Measurements from ENCODE around the gene WDR83.

The WDR83 gene

DNA sequence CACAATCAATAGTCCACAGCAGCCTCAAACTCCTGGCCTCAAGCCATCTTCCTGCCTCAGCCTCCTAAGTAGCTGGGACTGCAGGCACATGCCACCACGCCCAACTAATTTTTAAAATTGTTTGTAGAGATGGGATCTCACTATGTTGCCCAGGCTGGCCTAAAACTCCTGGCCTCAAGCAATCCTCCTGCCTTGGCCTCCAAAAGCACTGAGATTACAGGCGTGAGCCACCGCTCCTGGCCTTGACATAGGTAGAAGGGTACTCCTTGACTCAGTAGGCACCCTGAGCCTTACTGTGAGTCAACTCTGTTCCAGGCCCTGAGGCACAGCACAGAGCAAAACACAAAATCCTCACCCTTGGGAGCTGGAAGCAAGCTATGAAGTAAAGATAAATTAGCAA is 49.3 kb downstream of the WDR83 start:
- Histone ChIP-seq H3K27me3 (ENCODE audit: control insufficient read depth, insufficient read depth, low read length) (no peaks in the 10 kb centered on the region), H3K9me3 (ENCODE audit: control insufficient read depth, insufficient read depth, low read length) (no peaks in the 10 kb centered on the region), H3K36me3 (ENCODE audit: control insufficient read depth, insufficient read depth, low read length) (peaks cover 84% of the 10 kb centered on the region), H3K27ac (ENCODE audit: low read depth, low read length) (no peak overlapping the region), H3K4me3 (ENCODE audit: low read depth, low read length) (no peak overlapping the region), H3K4me1 (ENCODE audit: control insufficient read depth, insufficient read depth, low read length) (no peaks in the 10 kb centered on the region), H3K9ac (ENCODE audit: low read depth, low read length) (no peak overlapping the region)

GRCh38 chr19:12720296-12720695 is 53.7 kb downstream of the WDR83 start:
- no peaks in the 10 kb centered on the region for H3K9me3 ChIP-seq (ENCODE audit: control insufficient read depth, insufficient read depth, low read length)
- peak overlapping the region; percentile 95 for H3K4me3 ChIP-seq (ENCODE audit: low read depth, low read length)
- H3K4me1 ChIP-seq (ENCODE audit: control insufficient read depth, insufficient read depth, low read length): no peaks in the 10 kb centered on the region
- no peak overlapping the region for H3K9ac ChIP-seq (ENCODE audit: low read depth, low read length)
- H3K36me3 ChIP-seq (ENCODE audit: control insufficient read depth, insufficient read depth, low read length): peaks cover 43% of the 10 kb centered on the region
- no peaks in the 10 kb centered on the region for H3K27me3 ChIP-seq (ENCODE audit: control insufficient read depth, insufficient read depth, low read length)
- no peak overlapping the region for H3K27ac ChIP-seq (ENCODE audit: low read depth, low read length)

DNA sequence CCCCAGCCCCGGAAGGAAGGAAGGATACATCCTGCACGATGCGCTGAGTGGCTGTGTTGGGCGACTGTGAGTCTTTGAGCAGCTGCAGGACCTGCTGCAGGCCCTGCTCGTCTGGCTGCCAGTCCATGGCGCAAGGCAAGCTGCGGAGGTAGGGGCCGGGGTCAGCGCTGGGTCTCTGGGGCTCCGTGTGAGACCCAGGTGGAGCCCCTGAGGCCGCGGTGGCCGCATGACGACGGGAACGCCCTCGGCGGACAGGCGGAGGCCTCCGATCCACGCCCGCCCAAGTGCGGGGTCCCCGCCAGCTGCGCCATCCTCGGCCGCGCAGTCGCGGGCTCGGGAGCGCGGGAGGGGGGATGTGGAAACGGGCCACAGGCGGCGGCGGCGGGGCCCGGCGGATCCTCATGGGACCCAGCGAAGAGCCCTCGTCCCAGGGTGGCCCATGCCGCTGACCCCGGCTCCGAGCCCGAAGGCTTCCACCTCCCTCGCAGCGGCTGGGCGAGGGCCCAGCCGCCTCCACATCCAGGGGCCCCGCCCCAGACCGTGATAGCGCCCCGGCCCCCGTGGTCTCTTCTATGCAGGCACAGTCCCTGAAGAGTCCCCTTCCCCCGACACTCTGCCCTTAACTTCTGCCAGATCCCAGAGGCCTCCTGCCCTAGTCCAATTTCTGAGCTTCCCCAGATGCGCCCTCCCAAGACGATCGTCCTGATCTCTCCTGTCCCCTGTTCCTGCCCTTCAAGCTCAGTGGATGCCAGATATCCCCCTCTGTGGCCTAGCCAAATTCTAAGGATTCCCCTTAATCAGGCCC is 54.4 kb downstream of the WDR83 start:
- Histone ChIP-seq H3K27ac (ENCODE audit: low read depth, low read length) (peak overlapping the region; percentile 97), H3K27me3 (ENCODE audit: control insufficient read depth, insufficient read depth, low read length) (no peaks in the 10 kb centered on the region), H3K36me3 (ENCODE audit: control insufficient read depth, insufficient read depth, low read length) (peaks cover 35% of the 10 kb centered on the region), H3K4me3 (ENCODE audit: low read depth, low read length) (peak overlapping the region; percentile 95), H3K9me3 (ENCODE audit: control insufficient read depth, insufficient read depth, low read length) (no peaks in the 10 kb centered on the region), H3K9ac (ENCODE audit: low read depth, low read length) (peak overlapping the region; percentile 39), H3K4me1 (ENCODE audit: control insufficient read depth, insufficient read depth, low read length) (no peaks in the 10 kb centered on the region)

DNA sequence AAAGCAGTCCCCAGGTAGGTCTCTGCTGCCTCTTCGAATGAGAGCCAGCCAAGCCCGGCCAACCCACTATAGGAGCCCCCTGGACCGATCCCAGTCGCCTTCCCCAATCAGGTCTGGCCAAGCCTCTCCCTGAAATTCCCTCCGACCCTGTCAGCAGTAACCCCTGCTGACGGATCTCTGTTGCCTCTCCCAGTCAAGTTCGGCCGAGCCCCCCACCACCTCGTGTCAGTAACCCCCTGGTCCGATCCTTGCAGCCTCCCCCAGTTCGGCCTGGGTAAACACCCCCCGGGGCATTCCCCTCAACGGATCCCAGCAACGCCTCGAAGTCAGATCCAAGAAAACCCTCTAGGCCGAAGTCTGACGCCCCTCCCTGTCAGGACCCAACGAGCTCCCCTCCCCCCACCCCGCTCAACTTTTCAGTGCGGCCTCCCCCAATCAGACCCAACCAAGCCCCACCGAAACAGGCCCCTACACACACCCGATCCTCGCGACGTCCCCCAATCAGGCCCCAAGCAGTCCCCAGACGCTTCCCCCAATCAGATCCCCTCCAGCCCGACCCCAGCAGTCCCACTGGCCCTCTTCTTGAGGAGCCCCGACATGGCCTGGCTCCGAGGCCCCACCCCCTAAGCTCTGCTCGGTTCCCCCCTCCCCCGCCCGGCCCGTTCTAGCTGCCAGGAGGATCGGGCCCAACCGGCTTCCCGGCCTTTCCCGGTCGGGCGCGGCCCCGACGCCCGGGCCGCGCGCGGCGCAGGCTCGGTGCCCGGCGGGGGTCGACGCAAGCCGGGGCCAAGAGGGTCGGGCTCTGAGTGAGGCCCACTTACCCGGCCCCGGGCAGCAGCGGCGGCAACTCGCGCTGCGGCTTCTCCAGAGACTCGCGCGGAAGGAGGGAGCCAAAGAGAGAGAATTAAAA is 55.3 kb downstream of the WDR83 start:
- Histone ChIP-seq H3K4me3 (ENCODE audit: low read depth, low read length) (peak overlapping the region; percentile 95), H3K4me1 (ENCODE audit: control insufficient read depth, insufficient read depth, low read length) (peaks cover 2% of the 10 kb centered on the region; the same call in 1 of the 2 replicates), H3K36me3 (ENCODE audit: control insufficient read depth, insufficient read depth, low read length) (peaks cover 28% of the 10 kb centered on the region), H3K27me3 (ENCODE audit: control insufficient read depth, insufficient read depth, low read length) (no peaks in the 10 kb centered on the region), H3K9ac (ENCODE audit: low read depth, low read length) (peak overlapping the region; percentile 69), H3K9me3 (ENCODE audit: control insufficient read depth, insufficient read depth, low read length) (no peaks in the 10 kb centered on the region), H3K27ac (ENCODE audit: low read depth, low read length) (peak overlapping the region; percentile 97)

DNA sequence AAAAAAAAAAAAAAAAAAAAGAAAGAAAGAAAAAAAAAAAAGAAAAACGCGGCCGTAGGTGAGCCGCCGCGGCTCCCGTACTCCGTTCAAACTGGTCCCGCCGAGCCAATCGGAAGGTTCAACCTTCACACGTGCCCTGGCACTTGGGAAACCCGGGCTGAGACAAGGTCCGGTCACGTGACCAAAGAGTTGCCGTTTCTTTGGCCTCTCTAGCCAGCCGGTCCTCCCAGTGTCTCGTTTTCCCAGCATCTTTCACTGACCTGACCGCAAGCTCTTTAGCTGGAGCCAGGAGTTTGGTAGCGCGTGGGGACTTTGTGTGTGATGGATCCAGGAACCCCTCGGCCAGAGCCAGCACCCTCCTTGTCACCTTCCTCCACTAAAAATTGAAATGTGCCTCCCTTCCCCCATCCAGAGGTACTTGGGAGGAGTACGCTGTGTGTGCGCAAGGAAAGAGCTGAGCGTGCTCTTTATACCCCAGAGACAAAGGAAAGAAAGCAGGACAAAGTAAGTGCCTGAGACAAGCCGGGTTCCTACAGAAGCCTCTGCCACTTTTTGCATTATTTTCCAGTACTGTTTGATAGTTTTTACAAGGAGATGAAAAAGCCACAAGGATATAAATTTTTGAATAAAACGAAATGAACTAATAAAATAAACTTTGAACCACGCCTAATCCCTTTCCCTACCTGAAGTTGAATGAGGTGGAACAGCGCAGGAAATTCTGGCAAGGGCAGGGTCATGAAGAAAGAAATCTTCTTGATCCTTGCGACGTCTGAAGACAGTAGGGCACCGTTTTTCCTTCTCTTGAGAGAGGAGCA is 56.2 kb downstream of the WDR83 start:
- H3K27me3 ChIP-seq (ENCODE audit: control insufficient read depth, insufficient read depth, low read length): no peaks in the 10 kb centered on the region
- no peaks in the 10 kb centered on the region for H3K9me3 ChIP-seq (ENCODE audit: control insufficient read depth, insufficient read depth, low read length)
- peak overlapping the region; percentile 69 for H3K9ac ChIP-seq (ENCODE audit: low read depth, low read length)
- H3K36me3 ChIP-seq (ENCODE audit: control insufficient read depth, insufficient read depth, low read length): peaks cover 19% of the 10 kb centered on the region
- H3K27ac ChIP-seq (ENCODE audit: low read depth, low read length): peak overlapping the region; percentile 97
- H3K4me1 ChIP-seq (ENCODE audit: control insufficient read depth, insufficient read depth, low read length): peaks cover 4% of the 10 kb centered on the region; the same call in 1 of the 2 replicates
- peak overlapping the region; percentile 95 for H3K4me3 ChIP-seq (ENCODE audit: low read depth, low read length)

- peaks cover 14% of the 10 kb centered on the region for H3K36me3 ChIP-seq (ENCODE audit: control insufficient read depth, insufficient read depth, low read length)
- H3K9ac ChIP-seq (ENCODE audit: low read depth, low read length): peak overlapping the region; percentile 69
- H3K27ac ChIP-seq (ENCODE audit: low read depth, low read length): peak overlapping the region; percentile 97
- H3K4me1 ChIP-seq (ENCODE audit: control insufficient read depth, insufficient read depth, low read length): peaks cover 4% of the 10 kb centered on the region; the same call in 1 of the 2 replicates
- no peaks in the 10 kb centered on the region for H3K9me3 ChIP-seq (ENCODE audit: control insufficient read depth, insufficient read depth, low read length)
- peak overlapping the region; percentile 95 for H3K4me3 ChIP-seq (ENCODE audit: low read depth, low read length)
- no peaks in the 10 kb centered on the region for H3K27me3 ChIP-seq (ENCODE audit: control insufficient read depth, insufficient read depth, low read length)
Observed at GRCh38 chr19:12723381-12723640, 56.7 kb downstream of the WDR83 start.

- H3K27me3 ChIP-seq (ENCODE audit: control insufficient read depth, insufficient read depth, low read length): no peaks in the 10 kb centered on the region
- peaks cover 4% of the 10 kb centered on the region; the same call in 1 of the 2 replicates for H3K4me1 ChIP-seq (ENCODE audit: control insufficient read depth, insufficient read depth, low read length)
- no peaks in the 10 kb centered on the region for H3K9me3 ChIP-seq (ENCODE audit: control insufficient read depth, insufficient read depth, low read length)
- peak within 1 kb of the TSS; percentile 95 for H3K4me3 ChIP-seq (ENCODE audit: low read depth, low read length)
- H3K36me3 ChIP-seq (ENCODE audit: control insufficient read depth, insufficient read depth, low read length): peaks cover 11% of the 10 kb centered on the region
- H3K9ac ChIP-seq (ENCODE audit: low read depth, low read length): peak within 1 kb of the TSS; percentile 69
- H3K27ac ChIP-seq (ENCODE audit: low read depth, low read length): peak within 1 kb of the TSS; percentile 97
Observed at GRCh38 chr19:12723641-12724426, 57.2 kb downstream of the WDR83 start, which contains the start of gene TNPO2. Gene TNPO2, minus strand, starts transcription at chr19:12723932. Its CDS starts 2,955 bp downstream, at chr19:12720977.
